IPS-18a (cell line): ENCODE data around the gene ARIH1.
"Not testable (repeated sequence)": the region's sequence is repeated elsewhere in the genome, so short reads cannot be mapped to it uniquely, and the experiment has no call there.

Experiments
- H3K27ac ChIP-seq: one replicate; pipeline ENCODE4 v1.5.1; 2013; ENCODE audit warnings: low read length
- H3K27me3 ChIP-seq: one replicate; pipeline ENCODE4 v1.6.1; 2013; ENCODE audit warnings: mild to moderate bottlenecking, low read length; ENCODE audit not compliant: control insufficient read depth, insufficient read depth
- H3K36me3 ChIP-seq: one replicate; pipeline ENCODE4 v1.6.1; 2013; ENCODE audit warnings: low read depth, low read length; ENCODE audit not compliant: control insufficient read depth
- H3K4me1 ChIP-seq: one replicate; pipeline ENCODE4 v1.6.1; 2013; ENCODE audit warnings: low read depth, low read length; ENCODE audit not compliant: control insufficient read depth
- H3K4me3 ChIP-seq: one replicate; pipeline ENCODE4 v1.5.1; 2013; ENCODE audit warnings: low read length
- H3K9ac ChIP-seq: one replicate; pipeline ENCODE4 v1.6.1; 2013; ENCODE audit warnings: mild to moderate bottlenecking, low read length, moderate library complexity
- H3K9me3 ChIP-seq: one replicate; pipeline ENCODE4 v1.6.1; 2013; ENCODE audit warnings: low read depth, low read length; ENCODE audit not compliant: control insufficient read depth

Gene ARIH1, protein sequence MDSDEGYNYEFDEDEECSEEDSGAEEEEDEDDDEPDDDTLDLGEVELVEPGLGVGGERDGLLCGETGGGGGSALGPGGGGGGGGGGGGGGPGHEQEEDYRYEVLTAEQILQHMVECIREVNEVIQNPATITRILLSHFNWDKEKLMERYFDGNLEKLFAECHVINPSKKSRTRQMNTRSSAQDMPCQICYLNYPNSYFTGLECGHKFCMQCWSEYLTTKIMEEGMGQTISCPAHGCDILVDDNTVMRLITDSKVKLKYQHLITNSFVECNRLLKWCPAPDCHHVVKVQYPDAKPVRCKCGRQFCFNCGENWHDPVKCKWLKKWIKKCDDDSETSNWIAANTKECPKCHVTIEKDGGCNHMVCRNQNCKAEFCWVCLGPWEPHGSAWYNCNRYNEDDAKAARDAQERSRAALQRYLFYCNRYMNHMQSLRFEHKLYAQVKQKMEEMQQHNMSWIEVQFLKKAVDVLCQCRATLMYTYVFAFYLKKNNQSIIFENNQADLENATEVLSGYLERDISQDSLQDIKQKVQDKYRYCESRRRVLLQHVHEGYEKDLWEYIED

DNA sequence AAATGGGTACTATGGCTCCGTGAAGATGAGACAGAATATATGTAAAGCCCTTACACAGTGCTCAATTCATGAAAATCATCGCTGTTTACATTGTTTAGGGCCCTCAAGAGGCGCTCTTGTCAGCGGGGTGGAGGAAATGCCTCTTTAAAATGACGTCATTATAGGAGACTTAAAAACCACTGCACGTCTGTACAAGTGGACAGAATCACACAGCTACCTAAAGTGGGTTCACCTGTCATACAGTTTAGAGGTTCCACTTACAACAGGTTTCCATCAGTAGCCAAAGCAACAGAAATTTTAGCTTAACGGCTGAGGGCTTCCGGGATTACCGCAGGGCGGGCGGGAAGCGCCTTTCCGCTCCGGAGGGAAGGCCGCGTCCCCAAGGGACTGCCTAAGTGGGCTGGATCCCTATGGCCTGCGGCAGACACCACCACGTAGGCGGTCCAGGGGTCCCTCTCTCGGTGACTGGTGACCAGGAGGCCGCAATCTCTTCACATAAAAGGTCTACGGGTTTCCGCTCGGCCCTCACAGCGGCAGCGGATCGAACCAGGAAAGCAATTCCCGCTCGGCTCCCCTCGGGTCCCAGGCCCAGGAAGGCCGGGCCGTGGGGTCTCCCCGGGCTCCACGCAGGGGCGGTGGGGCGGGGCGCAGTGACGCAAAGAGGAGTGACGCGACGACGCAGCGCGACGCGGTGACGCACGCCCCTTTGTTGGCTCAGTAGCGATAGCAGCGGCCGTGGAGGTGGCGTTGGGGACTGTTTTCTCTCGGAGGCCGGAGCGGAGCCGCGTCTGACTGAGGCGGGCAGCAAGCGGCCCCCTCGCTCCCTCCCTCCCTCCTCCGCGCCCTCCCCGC lies at the start of gene ARIH1:
Gene ARIH1, plus strand, starts transcription at position 717 of the 852 bp plus-strand sequence. CDS start 310 bp downstream, outside the sequence.
- Histone ChIP-seq H3K4me3 (peak within 1 kb of the TSS; percentile 97), H3K27ac (peak within 1 kb of the TSS; percentile 97), H3K9me3 (no peaks in the 10 kb centered on the region), H3K27me3 (no peaks in the 10 kb centered on the region), H3K9ac (peak within 1 kb of the TSS; percentile 100), H3K4me1 (peaks cover 7% of the 10 kb centered on the region), H3K36me3 (peaks cover 4% of the 10 kb centered on the region)

DNA sequence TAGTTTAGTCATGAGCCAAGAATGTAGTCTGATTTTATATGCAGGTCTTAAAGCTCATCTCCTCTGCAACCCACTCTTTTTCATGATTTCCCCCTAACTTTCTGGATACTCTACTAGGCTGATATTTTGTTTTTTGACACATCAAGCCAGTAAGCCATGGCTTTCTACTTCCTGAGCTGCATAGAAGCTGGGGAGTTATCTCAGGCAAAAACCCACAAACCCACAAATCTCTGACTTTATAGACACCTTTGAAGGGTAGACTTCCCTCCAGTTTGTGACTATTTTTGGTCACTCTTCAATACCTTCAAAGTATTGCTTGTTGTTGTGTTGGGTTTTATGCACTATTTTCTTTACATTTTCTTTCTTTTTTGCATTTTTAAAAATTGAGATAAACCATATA lies 47.4 kb upstream of the ARIH1 start:
- no peak overlapping the region for H3K9ac ChIP-seq
- no peak overlapping the region for H3K27ac ChIP-seq
- no peaks in the 10 kb centered on the region for H3K4me1 ChIP-seq
- H3K4me3 ChIP-seq = no peak overlapping the region
- no peaks in the 10 kb centered on the region for H3K36me3 ChIP-seq
- no peaks in the 10 kb centered on the region for H3K27me3 ChIP-seq
- H3K9me3 ChIP-seq = peaks cover 10% of the 10 kb centered on the region

DNA sequence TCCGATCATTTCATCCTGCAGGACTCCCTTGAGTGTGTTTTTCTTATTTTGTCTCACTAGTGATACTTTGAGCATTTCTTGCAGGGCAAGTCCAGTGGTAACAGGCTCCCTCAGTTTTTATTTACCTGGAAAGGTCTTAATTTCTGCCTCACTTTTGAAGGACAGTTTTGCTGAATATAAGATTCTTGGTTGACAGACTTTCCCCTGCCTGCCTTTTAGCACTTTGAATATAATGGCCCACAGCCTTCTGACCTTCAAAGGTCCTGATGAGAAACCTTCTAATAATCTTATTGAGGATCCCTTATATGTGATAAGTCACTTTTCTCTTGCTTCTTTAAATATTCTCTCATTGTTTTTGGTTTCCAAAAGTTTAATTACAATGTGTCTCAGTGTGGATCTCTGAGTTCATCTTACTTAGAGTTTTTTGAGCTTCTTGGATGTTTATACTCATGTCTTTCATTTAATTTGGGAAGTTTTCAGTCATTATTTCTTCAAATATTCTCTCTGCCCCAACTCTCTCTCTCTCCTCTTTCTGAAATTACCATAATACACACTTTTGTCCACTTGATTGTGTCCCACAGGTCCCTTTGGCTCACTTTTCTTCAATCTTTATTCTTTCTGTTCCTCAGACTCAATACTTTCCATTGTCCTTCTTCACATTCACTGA lies 36.3 kb upstream of the ARIH1 start:
- H3K9ac ChIP-seq = no peak overlapping the region
- peaks cover 3% of the 10 kb centered on the region for H3K9me3 ChIP-seq
- H3K4me1 ChIP-seq = no peaks in the 10 kb centered on the region
- no peaks in the 10 kb centered on the region for H3K36me3 ChIP-seq
- no peak overlapping the region for H3K27ac ChIP-seq
- H3K4me3 ChIP-seq = no peak overlapping the region
- H3K27me3 ChIP-seq = no peaks in the 10 kb centered on the region

DNA sequence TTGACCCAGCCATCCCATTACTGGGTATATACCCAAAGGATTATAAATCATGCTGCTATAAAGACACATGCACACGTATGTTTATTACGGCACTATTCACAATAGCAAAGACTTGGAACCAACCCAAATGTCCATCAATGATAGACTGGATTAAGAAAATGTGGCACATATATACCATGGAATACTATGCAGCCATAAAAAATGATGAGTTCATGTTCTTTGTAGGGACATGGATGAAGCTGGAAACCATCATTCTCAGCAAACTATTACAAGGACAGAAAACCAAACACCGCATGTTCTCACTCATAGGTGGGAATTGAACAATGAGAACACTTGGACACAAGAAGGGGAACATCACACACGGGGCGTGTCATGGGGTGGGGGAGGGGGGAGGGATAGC lies 31.3 kb upstream of the ARIH1 start:
- not testable (repeated sequence) for H3K36me3 ChIP-seq, H3K4me3 ChIP-seq, H3K4me1 ChIP-seq, H3K9me3 ChIP-seq, H3K27ac ChIP-seq, H3K27me3 ChIP-seq, H3K9ac ChIP-seq

DNA sequence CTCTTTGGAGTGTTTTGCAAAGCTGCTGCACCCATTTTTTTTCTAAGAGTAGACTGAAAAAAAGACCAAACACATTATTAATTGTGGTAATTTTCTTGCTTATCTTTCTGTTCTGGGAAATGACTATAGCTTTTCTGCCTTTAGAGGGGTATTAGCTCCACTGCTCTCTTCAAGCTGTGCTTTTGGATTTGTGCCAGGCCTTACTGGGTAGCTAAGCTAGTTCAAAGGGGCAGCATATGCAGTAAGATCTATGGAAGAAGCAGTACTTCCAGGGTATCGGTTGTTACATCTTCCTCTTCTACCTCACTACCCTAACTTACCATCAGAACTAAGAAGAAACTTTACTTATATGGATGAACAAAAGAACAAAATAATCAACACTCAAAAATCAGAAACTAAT lies 28.7 kb upstream of the ARIH1 start:
- H3K27me3 ChIP-seq = no peaks in the 10 kb centered on the region
- no peak overlapping the region for H3K9ac ChIP-seq
- H3K36me3 ChIP-seq = no peaks in the 10 kb centered on the region
- no peak overlapping the region for H3K27ac ChIP-seq
- H3K4me3 ChIP-seq = no peak overlapping the region
- no peaks in the 10 kb centered on the region for H3K9me3 ChIP-seq
- H3K4me1 ChIP-seq = no peaks in the 10 kb centered on the region

DNA sequence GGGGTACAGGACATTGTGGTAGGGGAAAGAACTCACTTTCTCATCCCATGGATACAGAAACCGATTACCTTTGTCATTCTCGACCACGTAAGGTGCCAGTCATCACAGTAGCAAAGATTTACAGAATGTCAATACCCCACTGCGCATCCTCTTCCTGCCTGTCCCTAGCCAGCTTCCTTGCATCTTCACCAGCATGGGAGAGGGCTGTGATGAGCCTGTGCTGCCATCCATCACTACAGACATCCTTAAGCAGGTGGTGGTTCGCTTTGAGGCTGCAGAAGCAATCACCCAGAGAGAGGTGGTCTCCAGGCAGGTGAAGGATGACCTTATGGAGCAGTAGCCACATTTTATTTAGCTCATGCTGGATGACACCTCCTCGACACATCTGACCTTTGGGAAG lies 23.3 kb upstream of the ARIH1 start:
- Histone ChIP-seq H3K27ac (no peak overlapping the region), H3K9ac (no peak overlapping the region), H3K36me3 (no peaks in the 10 kb centered on the region), H3K4me1 (no peaks in the 10 kb centered on the region), H3K27me3 (no peaks in the 10 kb centered on the region), H3K4me3 (no peak overlapping the region), H3K9me3 (no peaks in the 10 kb centered on the region)

DNA sequence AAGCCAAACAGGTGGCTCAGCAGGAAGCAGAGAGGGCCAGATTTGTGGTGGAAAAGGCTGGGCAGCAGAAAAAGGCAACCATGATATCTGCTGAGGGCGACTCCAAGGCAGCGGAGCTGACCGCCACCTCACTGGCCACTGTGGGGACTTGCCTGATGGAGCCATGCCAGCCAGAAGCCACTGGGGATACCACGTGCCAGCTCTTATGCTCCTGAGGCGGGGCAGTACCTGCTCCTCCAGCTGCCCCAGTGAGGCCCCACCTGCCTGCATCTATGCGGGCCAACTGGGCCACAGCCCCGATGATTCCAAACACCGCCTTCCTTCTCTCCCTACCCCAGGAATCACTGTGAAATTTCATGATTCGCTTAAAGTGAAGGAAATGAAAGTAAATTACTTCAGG lies 22.9 kb upstream of the ARIH1 start:
- Histone ChIP-seq H3K9ac (no peak overlapping the region), H3K4me1 (no peaks in the 10 kb centered on the region), H3K4me3 (no peak overlapping the region), H3K27ac (no peak overlapping the region), H3K9me3 (no peaks in the 10 kb centered on the region), H3K36me3 (no peaks in the 10 kb centered on the region), H3K27me3 (no peaks in the 10 kb centered on the region)

DNA sequence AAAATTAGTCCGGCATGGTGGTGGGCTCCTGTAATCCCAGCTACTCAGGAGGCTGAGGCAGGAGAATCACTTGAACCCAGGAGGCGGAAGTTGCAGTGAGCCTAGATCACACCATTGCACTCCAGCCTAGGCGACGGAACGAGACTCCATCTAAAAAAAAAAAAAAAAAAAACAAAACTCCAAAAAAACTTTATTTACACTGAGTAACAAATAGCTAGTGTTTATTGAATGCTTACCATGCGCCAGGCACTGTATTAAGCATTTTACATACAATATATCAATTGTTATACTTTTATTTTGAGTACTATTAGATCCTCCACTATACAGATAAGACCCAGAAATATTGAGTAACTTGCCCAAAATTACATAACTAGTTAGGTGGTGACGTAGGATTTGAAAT lies 17.4 kb upstream of the ARIH1 start:
- Histone ChIP-seq H3K27me3 (no peaks in the 10 kb centered on the region), H3K4me1 (no peaks in the 10 kb centered on the region), H3K4me3 (no peak overlapping the region), H3K9me3 (no peaks in the 10 kb centered on the region), H3K36me3 (no peaks in the 10 kb centered on the region), H3K9ac (no peak overlapping the region), H3K27ac (no peak overlapping the region)

DNA sequence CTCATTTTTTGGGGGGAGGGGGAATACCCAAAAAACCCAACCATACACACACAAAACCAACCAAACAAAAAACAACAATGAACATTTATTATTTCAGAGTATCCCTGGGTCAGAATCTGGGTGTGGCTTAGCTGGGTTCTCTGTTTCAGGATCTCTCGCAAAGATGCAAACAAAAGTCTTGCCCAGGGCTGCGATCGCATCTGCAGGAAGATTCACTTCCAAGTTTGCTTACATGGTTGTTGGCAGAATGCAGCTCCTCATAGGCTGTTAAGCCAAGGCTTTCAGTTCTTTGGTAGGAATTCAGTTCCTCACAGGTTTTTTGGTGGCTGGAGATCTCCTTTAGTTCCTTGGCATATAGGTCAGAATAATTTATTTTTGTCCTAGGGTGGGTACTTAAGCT lies 13.7 kb upstream of the ARIH1 start:
- H3K36me3 ChIP-seq = no peaks in the 10 kb centered on the region
- H3K4me1 ChIP-seq = no peaks in the 10 kb centered on the region
- H3K27ac ChIP-seq = no peak overlapping the region
- H3K9me3 ChIP-seq = no peaks in the 10 kb centered on the region
- no peaks in the 10 kb centered on the region for H3K27me3 ChIP-seq
- no peak overlapping the region for H3K4me3 ChIP-seq
- H3K9ac ChIP-seq = no peak overlapping the region

DNA sequence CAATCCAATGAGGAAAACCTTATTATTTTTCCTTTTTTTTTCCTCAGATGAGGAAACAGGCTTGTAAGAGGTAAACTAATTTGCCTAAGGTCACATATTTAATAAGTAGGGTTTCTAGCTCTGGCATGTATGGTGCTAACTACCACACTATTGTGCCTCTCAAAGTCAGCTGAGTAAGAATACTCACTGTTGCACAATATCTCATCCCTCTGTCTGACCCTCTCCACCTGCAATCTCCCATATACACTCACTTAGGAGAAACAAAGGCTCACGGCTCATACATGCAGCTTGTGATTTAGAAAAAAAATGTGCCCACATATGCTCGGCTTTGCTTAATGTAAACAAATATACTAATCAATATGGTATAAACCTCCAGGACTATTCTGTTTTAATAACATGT lies 10.4 kb upstream of the ARIH1 start:
- H3K4me3 ChIP-seq = no peak overlapping the region
- no peaks in the 10 kb centered on the region for H3K27me3 ChIP-seq
- no peaks in the 10 kb centered on the region for H3K4me1 ChIP-seq
- H3K9ac ChIP-seq = no peak overlapping the region
- no peaks in the 10 kb centered on the region for H3K36me3 ChIP-seq
- no peaks in the 10 kb centered on the region for H3K9me3 ChIP-seq
- no peak overlapping the region for H3K27ac ChIP-seq

DNA sequence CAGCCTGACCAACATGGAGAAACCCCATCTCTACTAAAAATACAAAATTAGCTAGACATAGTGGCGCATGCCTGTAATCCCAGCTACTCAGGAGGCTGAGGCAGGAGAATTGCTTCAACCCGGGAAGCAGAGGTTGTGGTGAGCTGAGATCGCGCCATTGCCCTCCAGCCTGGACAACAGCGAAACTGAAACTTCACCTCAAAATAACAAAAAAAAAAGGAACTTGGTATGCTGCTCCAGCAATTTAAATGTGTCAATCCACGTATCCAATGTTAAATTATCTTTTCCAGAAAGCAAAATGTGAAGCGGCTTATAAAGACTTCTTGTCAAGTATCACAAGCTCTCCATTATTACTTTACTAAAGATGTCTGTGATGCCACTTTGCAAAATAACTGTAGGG lies 9.9 kb upstream of the ARIH1 start:
- H3K9ac ChIP-seq = no peak overlapping the region
- H3K27me3 ChIP-seq = no peaks in the 10 kb centered on the region
- H3K4me3 ChIP-seq = no peak overlapping the region
- no peaks in the 10 kb centered on the region for H3K4me1 ChIP-seq
- H3K27ac ChIP-seq = no peak overlapping the region
- no peaks in the 10 kb centered on the region for H3K9me3 ChIP-seq
- H3K36me3 ChIP-seq = no peaks in the 10 kb centered on the region
